IMR-90 (cell line): Measurements from ENCODE around the gene SLC25A6. TPM values are rescaled to one million over a fixed set of nuclear protein-coding genes. Genes with fewer than 3 reads are reported as not detected.
"Not testable (repeated sequence)": the region's sequence is repeated elsewhere in the genome, so short reads cannot be mapped to it uniquely, and the experiment has no call there.

ENCODE experiments used
- ATAC-seq: fragments of 200-7000 bp; cut with Tn5 transposase; 2 replicates; pipeline ENCODE4 v1.9.1; 2020; ENCODE audit warnings: low read depth, mild to moderate bottlenecking, moderate library complexity
- BruUV-seq: library from RNA; stranded (reverse); fragments of 400-500 nt; replicated peaks from 2 replicates; lab custom pipeline; 2021; lab: Mats Ljungman, UMichigan
- CTCF ChIA-PET: fragments of 300-600 bp; formaldehyde crosslinking; extraction: SDS; loops from one replicate; lab custom pipeline; 2021; ENCODE audit warnings: antibody characterized with exemption; lab: Yijun Ruan, JAX
- POLR2A ChIA-PET: fragments of 300-600 bp; sonication (Branson Sonifier 250); formaldehyde crosslinking; loops from one replicate; lab custom pipeline; 2022; ENCODE audit warnings: antibody characterized with exemption; ENCODE audit not compliant: unreplicated experiment; lab: Charles Lee
- DNase-seq: peaks from one replicate; pipeline ENCODE4 v3.0.0; 2013
- H2AFZ ChIP-seq: replicated peaks from 2 replicates; pipeline ENCODE3; 2013; ENCODE audit warnings: low read length, mild to moderate bottlenecking; ENCODE audit not compliant: poor library complexity
- H2AK5ac ChIP-seq: 2 replicates; pipeline ENCODE4 v1.6.1; 2013; ENCODE audit warnings: low read depth, low read length, inconsistent platforms
- H2AK9ac ChIP-seq: replicated peaks from 2 replicates; pipeline ENCODE3; 2013; ENCODE audit warnings: mild to moderate bottlenecking, low read depth, low read length, moderate library complexity; ENCODE audit not compliant: poor library complexity
- H2BK120ac ChIP-seq: 2 replicates; pipeline ENCODE4 v1.6.1; 2013; ENCODE audit warnings: low read depth, low read length, inconsistent platforms
- H2BK15ac ChIP-seq: 3 replicates; pipeline ENCODE4 v1.6.1; 2013; ENCODE audit warnings: low read depth, low read length, inconsistent platforms
- H2BK20ac ChIP-seq: 2 replicates; pipeline ENCODE4 v1.6.1; 2013; ENCODE audit warnings: low read depth, mild to moderate bottlenecking, inconsistent platforms, low read length, moderate library complexity
- H2BK5ac ChIP-seq: 2 replicates; pipeline ENCODE4 v1.6.1; 2013; ENCODE audit warnings: mild to moderate bottlenecking, low read depth, low read length, inconsistent platforms; ENCODE audit not compliant: poor library complexity, severe bottlenecking
- H3K14ac ChIP-seq: replicated peaks from 2 replicates; pipeline ENCODE4 v1.6.1; 2013; ENCODE audit warnings: low read depth, low read length, inconsistent platforms
- H3K18ac ChIP-seq: 2 replicates; pipeline ENCODE4 v1.6.1; 2013; ENCODE audit warnings: low read depth, low read length, control low read depth
- H3K23ac ChIP-seq: 2 replicates; pipeline ENCODE4 v1.6.1; 2013; ENCODE audit warnings: low read depth, low read length, inconsistent platforms
- H3K27ac ChIP-seq: 2 replicates; pipeline ENCODE4 v1.5.1; 2013; ENCODE audit warnings: mild to moderate bottlenecking, control low read depth, low read length; ENCODE audit not compliant: insufficient read depth
- H3K27me3 ChIP-seq: 2 replicates; pipeline ENCODE4 v1.6.1; 2013; ENCODE audit warnings: low read length; ENCODE audit not compliant: control insufficient read depth, insufficient read depth
- H3K36me3 ChIP-seq: 2 replicates; pipeline ENCODE4 v1.6.1; 2013; ENCODE audit warnings: low read length, mixed read lengths; ENCODE audit not compliant: control insufficient read depth, insufficient read depth
- H3K4ac ChIP-seq: 2 replicates; pipeline ENCODE4 v1.6.1; 2013; ENCODE audit warnings: low read depth, low read length, inconsistent platforms
- H3K4me1 ChIP-seq: 2 replicates; pipeline ENCODE4 v1.6.1; 2013; ENCODE audit warnings: low read length, mixed read lengths; ENCODE audit not compliant: control insufficient read depth, insufficient read depth
- H3K4me2 ChIP-seq: 2 replicates; pipeline ENCODE4 v1.6.1; 2013; ENCODE audit warnings: low read depth, mild to moderate bottlenecking, control low read depth, low read length, moderate library complexity
- H3K4me3 ChIP-seq: 2 replicates; pipeline ENCODE4 v1.5.1; 2013; ENCODE audit warnings: low read depth, mild to moderate bottlenecking, control low read depth, low read length, moderate library complexity; ENCODE audit not compliant: insufficient read depth
- H3K56ac ChIP-seq: 2 replicates; pipeline ENCODE4 v1.6.1; 2013; ENCODE audit warnings: low read length, inconsistent platforms; ENCODE audit not compliant: insufficient read depth; ENCODE audit errors: extremely low read depth
- H3K79me1 ChIP-seq, 2 experiments: 2 replicates each; pipeline ENCODE4 v1.6.1; 2013; ENCODE audit warnings: low read length in 2 of 2, inconsistent platforms in 1 of 2, low read depth in 1 of 2
- H3K9ac ChIP-seq: 2 replicates; pipeline ENCODE4 v1.6.1; 2013; ENCODE audit warnings: low read depth, low read length, control low read depth
- H3K9me1 ChIP-seq: 2 replicates; pipeline ENCODE4 v1.6.1; 2013; ENCODE audit warnings: low read length, inconsistent platforms; ENCODE audit not compliant: insufficient read depth
- H3K9me3 ChIP-seq: 2 replicates; pipeline ENCODE4 v1.6.1; 2013; ENCODE audit warnings: low read length; ENCODE audit not compliant: control insufficient read depth, insufficient read depth
- H4K20me1 ChIP-seq: 2 replicates; pipeline ENCODE4 v1.6.1; 2013; ENCODE audit warnings: low read length, inconsistent platforms; ENCODE audit not compliant: insufficient read depth
- H4K5ac ChIP-seq: 2 replicates; pipeline ENCODE4 v1.6.1; 2013; ENCODE audit warnings: mild to moderate bottlenecking, low read depth, low read length, control low read depth
- H4K8ac ChIP-seq, 2 experiments: 2 replicates each; pipeline ENCODE4 v1.6.1; 2013; ENCODE audit warnings: low read depth in 2 of 2, low read length in 2 of 2, control low read depth in 1 of 2, inconsistent platforms in 1 of 2
- H4K91ac ChIP-seq: 2 replicates; pipeline ENCODE4 v1.6.1; 2013; ENCODE audit warnings: low read depth, low read length, inconsistent platforms; ENCODE audit not compliant: insufficient read depth
- WGBS, 2 experiments: methylation state at CpG; one replicate each; pipeline versions ENCODE4 v1.1.5 to v1.1.7; 2013; ENCODE audit warnings: missing lambda C conversion rate in 2 of 2; ENCODE audit not compliant: insufficient read length in 1 of 2; ENCODE audit errors: extremely low coverage in 2 of 2; 5-methylcytosine and 5-hydroxymethylcytosine counted together
- dilution Hi-C: fragments of 300-500 bp; cut with HindIII; formaldehyde crosslinking; loops from one replicate; pipeline ENCODE4 v1.14.3; 2018; ENCODE audit warnings: low sequenced_read_pairs; ENCODE audit not compliant: unreplicated experiment
- in situ Hi-C: fragments of 300-500 bp; cut with MboI; formaldehyde crosslinking; loops from 3 replicates; pipeline ENCODE4 v1.14.3; 2019; ENCODE audit warnings: low sequenced_read_pairs, inconsistent platforms, mixed read lengths
- intact Hi-C: fragments of 100-400 bp; cut with micrococcal nuclease; formaldehyde crosslinking; loops from 2 replicates; pipeline ENCODE4 v1.10.0; 2022
- polyA plus RNA-seq, 3 experiments: library from polyadenylated mRNA; depleted of rRNA; stranded (reverse); fragments of >200 nt; gene quantifications; 2 replicates each; pipeline ENCODE4 v1.2.3, GENCODE V29; 2012; ENCODE audit warnings: low replicate concordance in 1 of 3
- total RNA-seq: library from RNA; depleted of rRNA; stranded (reverse); fragments of >200 nt; gene quantifications from 2 replicates; pipeline ENCODE4 v1.2.3, GENCODE V29; 2012

Gene SLC25A6
- total and polyA plus RNA-seq, 2 of the 4 experiments (the other 2 are of a cell fraction): 166 to 565 TPM

GRCh38 chrX:1349606-1350005 lies 42.3 kb downstream of the SLC25A6 start:
- POLR2A ChIA-PET, H2AK5ac ChIP-seq, H3K18ac ChIP-seq, H2AFZ ChIP-seq, H4K91ac ChIP-seq, intact Hi-C loops, in situ Hi-C loops, H4K20me1 ChIP-seq, H2BK20ac ChIP-seq, H3K4me1 ChIP-seq, H4K8ac ChIP-seq, H3K14ac ChIP-seq, H4K5ac ChIP-seq, H3K9me1 ChIP-seq, H2BK5ac ChIP-seq, H2BK120ac ChIP-seq, H3K27me3 ChIP-seq, H3K23ac ChIP-seq, ATAC-seq, H3K79me1 ChIP-seq, H3K36me3 ChIP-seq, H3K9me3 ChIP-seq, H2BK15ac ChIP-seq, dilution Hi-C loops, H3K4me3 ChIP-seq, CTCF ChIA-PET, H2AK9ac ChIP-seq, DNase-seq, H3K4me2 ChIP-seq, H3K4ac ChIP-seq, H3K56ac ChIP-seq, BruUV-seq, H3K9ac ChIP-seq, H3K27ac ChIP-seq: not testable (repeated sequence)
- WGBS, 2 experiments: 94% methylated on average over 3 of the region's 15 CpGs; no CpG with 5 or more reads in 1 of the 2 experiments
